ENCODE results near the gene SIX1. TPM values are rescaled to one million over a fixed set of nuclear protein-coding genes. Genes with fewer than 3 reads are reported as not detected.
A peak's percentile ranks its signal among the peaks of the same experiment; 100 is the strongest.

Gene SIX1
- total RNA-seq, 3 donors from 2014 or later = not detected

DNA sequence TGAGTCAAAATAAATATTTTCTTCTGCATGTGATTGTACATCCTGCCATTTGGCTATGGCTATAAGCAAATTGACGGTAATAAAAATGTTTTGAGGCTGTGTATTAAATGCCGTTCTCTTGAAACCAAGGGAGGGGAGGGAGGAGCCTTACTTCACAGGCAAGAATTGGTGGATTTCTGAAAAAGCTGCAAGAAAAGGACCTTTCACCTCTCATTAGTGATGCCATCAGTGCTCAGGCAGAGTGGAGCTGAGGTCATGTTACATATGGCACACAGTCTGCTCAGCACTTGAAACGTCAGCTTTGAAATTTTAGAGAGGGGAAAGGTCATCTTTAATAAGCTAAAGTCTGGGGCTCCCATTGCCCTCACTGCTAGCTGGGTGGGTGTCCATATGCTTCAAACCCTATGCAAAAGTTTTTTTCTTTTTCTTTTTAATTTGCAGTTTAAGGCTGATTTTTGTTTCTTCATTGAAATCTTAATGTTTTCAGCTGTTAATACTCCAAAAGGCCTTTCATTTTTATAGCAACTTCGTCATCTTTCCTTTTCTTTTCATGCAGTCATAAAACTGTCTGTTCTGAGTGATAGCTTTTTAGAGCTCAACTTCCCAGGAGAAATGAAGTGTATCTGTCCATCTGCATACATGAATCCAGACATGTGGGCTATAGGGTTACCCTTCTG is 9.8 kb upstream of the SIX1 start:
- no peaks in the 10 kb centered on the region for H3K9me3 Mint-ChIP-seq
- no peak for ATAC-seq
- H3K4me3 Mint-ChIP-seq = no peak overlapping the region
- H3K4me1 Mint-ChIP-seq (ENCODE audit: low read depth) = peaks cover 28% of the 10 kb centered on the region
- no peaks in the 10 kb centered on the region for H3K36me3 Mint-ChIP-seq (ENCODE audit: insufficient read depth)
- DNase-seq = no peak
- H3K27me3 Mint-ChIP-seq (ENCODE audit: low read depth) = peaks cover 80% of the 10 kb centered on the region

DNA sequence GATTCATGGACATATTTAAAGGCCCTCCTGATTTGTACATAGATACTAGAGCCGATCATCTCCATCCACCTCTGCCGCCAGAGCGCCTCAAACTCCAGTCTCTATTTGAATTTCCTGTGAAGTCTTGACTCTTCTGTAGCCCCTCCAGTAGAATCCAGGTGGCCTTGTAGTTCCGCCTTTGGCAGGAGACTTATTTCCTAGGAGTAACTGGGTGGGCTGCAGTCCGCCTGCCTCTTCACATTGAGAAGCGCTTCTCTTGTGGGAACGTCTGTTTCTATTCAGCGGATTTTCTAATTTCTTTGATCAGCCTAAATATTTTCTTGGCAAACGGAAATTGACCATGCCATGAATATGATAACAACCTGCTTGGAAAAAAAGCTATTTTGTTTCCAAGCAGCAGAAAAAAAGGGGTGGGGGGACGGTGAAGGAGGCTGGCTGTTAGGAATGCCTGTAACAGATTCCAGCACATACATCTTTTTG is 9.0 kb upstream of the SIX1 start:
- DNase-seq = no peak
- Mint-ChIP-seq H3K4me3 (peak overlapping the region; percentile 74), H3K27me3 (ENCODE audit: low read depth) (peaks cover 80% of the 10 kb centered on the region)

DNA sequence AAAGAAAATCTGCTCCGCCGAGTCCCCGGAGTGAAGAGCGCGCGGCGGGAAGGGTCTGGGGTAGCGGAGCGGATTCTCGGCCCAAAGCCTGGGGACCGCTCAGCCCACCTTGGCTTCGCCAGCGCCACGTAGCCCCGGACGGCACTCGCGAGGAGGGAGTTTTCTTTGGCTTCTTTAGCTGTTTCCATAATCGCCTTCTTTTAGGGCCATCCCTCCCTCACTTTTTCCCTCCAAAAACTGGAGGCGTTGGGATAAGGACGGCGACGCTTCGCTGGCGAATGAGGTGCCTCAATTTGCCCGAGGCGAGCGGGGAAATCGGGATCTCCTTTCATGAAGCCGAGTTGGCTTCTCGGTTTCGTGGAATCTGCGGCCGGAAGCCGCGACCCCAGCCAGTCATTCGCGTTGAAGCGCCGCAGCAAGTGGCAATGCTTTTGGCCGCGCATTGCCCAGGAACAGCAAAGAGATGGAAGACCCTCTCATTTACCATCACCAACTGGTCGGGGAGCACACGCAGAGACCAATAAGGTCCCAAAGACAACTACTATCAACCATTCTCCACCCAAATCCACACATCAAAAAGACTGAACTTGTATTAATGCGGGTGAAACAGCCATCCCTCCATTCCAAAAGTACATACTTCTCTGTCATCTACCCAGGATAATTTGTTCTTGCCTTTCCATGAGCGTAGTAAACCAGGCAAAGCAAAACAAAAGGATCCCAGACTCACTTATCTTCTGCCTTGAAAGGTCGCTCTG is 8.4 kb upstream of the SIX1 start:
- H3K4me3 Mint-ChIP-seq = peak overlapping the region; percentile 74
- peaks cover 41% of the 10 kb centered on the region for H3K4me1 Mint-ChIP-seq (ENCODE audit: low read depth)
- H3K9me3 Mint-ChIP-seq = no peaks in the 10 kb centered on the region
- no peak for DNase-seq
- ATAC-seq = no peak
- H3K36me3 Mint-ChIP-seq (ENCODE audit: insufficient read depth) = no peaks in the 10 kb centered on the region
- peaks cover 80% of the 10 kb centered on the region for H3K27me3 Mint-ChIP-seq (ENCODE audit: low read depth)

More for the DNA sequence above, 9.0 kb upstream of the SIX1 start:
- no peak for ATAC-seq
- Mint-ChIP-seq H3K4me1 (ENCODE audit: low read depth) (peaks cover 35% of the 10 kb centered on the region), H3K36me3 (ENCODE audit: insufficient read depth) (no peaks in the 10 kb centered on the region), H3K9me3 (no peaks in the 10 kb centered on the region)

DNA sequence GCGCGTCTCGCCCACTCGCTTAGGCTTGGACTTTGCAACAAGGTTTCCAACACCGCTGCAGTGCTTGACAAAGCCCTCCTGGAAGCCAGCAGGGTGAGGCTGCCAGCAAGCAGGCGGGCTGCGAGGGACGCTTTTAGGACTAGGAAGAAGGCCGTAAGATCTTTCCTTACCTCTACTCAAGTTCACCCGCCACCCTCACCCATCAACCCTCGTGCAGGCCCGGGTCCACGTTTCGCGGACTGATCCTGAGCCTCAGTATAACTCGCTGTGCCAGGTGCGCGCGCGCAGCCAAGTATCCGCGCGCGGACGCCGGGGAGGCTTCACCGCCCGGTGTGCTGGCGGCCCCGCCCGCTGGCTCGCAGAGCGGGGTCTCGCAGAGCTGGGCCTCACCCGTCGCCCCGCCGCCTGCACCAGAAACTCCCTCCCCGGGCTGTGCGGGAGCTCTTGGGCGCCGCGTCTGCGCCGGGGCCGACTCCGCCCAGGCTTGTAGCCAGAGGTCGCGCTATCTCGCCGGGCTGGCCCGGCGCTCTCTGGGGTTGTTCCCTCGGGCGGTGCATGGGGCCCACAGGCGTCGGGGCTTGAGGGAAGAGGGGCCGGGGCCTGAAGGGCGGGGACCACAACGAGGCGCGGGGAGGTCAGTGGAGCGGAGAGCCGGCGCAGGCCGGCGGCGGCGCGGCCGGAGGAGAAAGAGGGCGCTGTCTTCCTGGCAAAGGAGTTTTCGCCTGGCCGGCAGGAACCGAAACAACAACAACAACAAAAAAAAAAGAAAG is 7.6 kb upstream of the SIX1 start:
- H3K9me3 Mint-ChIP-seq = no peaks in the 10 kb centered on the region
- DNase-seq = no peak
- ATAC-seq = peak; percentile 63 to 70
- peaks cover 83% of the 10 kb centered on the region for H3K27me3 Mint-ChIP-seq (ENCODE audit: low read depth)
- no peaks in the 10 kb centered on the region for H3K36me3 Mint-ChIP-seq (ENCODE audit: insufficient read depth)
- H3K4me3 Mint-ChIP-seq = peak overlapping the region; percentile 74
- H3K4me1 Mint-ChIP-seq (ENCODE audit: low read depth) = peaks cover 48% of the 10 kb centered on the region

DNA sequence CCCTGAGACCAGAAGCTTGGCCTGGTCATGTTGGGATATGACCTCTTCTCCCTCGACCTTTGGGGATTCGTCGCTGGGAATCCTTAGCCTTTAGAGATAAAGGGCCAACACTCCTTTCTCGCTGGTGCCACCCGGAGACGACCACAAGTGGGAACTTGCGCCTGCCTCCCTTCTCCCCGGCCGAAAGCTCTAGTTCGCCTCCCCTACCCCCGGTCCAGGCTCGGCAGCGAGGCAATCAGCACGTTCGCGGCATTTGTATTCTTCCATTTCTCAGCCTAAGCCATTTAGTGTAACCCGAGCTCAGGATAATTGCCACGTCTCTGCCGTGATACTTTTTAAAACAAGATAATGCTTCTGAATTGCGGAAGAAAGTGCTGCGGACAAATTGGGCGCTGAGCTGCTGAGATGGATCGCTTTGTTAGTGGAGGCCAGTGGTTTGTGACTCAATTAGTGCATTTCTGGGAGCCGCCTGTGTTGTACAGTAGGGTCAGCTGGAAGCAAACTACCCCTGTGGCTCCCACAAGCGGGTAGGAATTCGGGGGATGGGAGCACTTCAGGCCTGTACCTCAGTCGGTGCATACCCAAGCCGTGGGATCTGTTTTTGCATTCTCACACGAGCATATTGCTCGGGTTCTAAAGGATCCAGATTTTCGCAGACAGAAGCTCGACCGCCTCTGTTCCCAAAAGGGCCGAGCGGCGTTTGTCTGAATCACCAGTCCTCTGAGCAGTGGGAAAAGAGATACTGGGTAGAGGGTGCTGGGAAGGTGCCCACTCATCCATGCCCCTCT is 6.8 kb upstream of the SIX1 start:
- ATAC-seq (no peak), DNase-seq (no peak)
- no peaks in the 10 kb centered on the region for H3K9me3 Mint-ChIP-seq
- no peaks in the 10 kb centered on the region for H3K36me3 Mint-ChIP-seq (ENCODE audit: insufficient read depth)
- H3K4me3 Mint-ChIP-seq = peak overlapping the region; percentile 56
- peaks cover 53% of the 10 kb centered on the region for H3K4me1 Mint-ChIP-seq (ENCODE audit: low read depth)
- H3K27me3 Mint-ChIP-seq (ENCODE audit: low read depth) = peaks cover 83% of the 10 kb centered on the region

DNA sequence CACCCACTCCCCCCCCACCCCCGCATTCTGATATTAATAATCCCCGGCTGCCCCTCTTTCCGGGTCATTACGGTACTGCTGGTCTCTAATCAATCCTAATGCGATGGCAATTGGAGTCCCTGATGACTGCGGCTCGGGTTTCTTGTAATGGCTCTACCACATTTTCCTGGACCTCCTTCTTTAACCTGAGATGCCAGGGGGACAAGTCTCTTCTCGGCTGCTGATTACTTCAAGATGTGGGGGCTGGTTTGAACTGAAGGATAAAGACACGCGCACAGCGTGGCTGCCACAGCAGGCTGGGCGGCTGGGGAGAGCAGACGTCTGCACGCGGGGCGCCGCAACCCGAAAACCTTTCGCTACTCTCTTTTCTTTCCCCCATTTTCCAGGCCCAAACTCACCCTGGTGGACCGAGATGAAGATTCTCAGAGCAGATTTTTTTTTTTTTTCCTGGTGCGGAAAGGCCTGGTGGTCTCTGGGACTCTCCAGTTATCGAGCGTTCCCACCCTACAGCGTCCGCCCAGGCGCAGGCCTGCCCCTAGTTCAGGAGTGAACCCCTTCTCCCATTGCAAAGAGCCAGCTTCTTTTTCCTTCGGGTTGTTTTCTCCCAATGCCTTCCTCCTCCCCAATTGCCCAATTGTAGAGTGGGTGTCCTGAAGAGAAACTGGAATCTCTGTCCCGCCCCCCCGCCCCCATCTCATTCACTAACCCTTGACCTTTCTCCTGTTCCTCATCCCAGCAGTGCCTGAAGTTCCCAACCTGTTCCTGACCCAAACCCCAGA is 6.0 kb upstream of the SIX1 start:
- H3K4me3 Mint-ChIP-seq = peak overlapping the region; percentile 48
- ATAC-seq (no peak), DNase-seq (no peak)
- peaks cover 53% of the 10 kb centered on the region for H3K4me1 Mint-ChIP-seq (ENCODE audit: low read depth)
- H3K36me3 Mint-ChIP-seq (ENCODE audit: insufficient read depth) = no peaks in the 10 kb centered on the region
- peaks cover 88% of the 10 kb centered on the region for H3K27me3 Mint-ChIP-seq (ENCODE audit: low read depth)
- H3K9me3 Mint-ChIP-seq = no peaks in the 10 kb centered on the region

DNA sequence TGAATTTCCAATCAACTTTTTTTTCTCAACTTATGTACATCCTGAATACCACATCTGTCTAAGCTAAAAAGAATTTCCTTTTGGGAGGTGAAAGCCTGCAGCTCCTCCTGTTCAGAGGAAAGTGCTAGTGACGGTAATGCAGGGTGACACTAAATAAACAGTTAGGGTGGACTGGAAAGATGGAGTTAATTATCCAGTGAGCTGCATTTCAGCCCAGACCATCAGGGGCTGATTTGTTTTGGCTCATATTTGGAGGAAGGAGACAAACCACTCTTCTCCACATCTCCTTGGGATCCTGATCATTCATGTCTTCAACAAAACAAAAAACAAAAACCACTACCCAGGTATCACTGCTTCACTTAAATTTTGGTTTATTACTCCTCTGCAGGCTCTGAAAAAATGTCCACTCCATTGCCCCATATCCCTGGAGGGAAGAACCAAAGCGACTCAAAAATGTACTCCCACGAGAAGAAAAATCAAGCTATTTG is 5.1 kb upstream of the SIX1 start:
- Mint-ChIP-seq H3K9me3 (no peaks in the 10 kb centered on the region), H3K27me3 (ENCODE audit: low read depth) (peaks cover 88% of the 10 kb centered on the region), H3K36me3 (ENCODE audit: insufficient read depth) (no peaks in the 10 kb centered on the region), H3K4me1 (ENCODE audit: low read depth) (peaks cover 58% of the 10 kb centered on the region), H3K4me3 (no peak overlapping the region)
- ATAC-seq (no peak), DNase-seq (no peak)

DNA sequence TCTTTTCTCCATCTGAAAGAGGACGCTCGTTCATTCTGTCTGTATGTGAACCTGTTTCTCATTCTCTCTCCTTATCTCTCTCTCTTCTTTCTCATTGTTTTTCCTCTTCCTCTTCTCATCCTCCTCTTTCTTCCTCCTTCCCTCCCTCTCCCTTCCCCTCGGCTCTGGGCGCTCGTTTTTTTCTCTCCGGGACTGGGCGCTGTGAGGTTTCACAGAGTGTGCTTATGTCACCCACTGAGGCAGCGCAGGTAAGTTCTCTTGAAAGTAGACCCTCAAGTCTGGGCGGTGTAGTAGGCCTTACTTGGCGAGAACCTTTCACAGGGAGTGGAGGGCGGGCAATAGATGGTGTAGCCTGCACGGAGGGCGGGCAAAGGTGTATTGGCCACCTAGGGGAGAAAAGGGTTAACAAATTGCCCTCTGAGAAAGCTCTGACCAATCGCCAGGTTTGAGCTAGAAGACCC is 4.5 kb upstream of the SIX1 start:
- H3K4me1 Mint-ChIP-seq (ENCODE audit: low read depth) = peaks cover 59% of the 10 kb centered on the region
- H3K27me3 Mint-ChIP-seq (ENCODE audit: low read depth) = peaks cover 86% of the 10 kb centered on the region
- H3K4me3 Mint-ChIP-seq = peak overlapping the region; percentile 42
- ATAC-seq (no peak), DNase-seq (no peak)
- no peaks in the 10 kb centered on the region for H3K9me3 Mint-ChIP-seq
- H3K36me3 Mint-ChIP-seq (ENCODE audit: insufficient read depth) = no peaks in the 10 kb centered on the region

DNA sequence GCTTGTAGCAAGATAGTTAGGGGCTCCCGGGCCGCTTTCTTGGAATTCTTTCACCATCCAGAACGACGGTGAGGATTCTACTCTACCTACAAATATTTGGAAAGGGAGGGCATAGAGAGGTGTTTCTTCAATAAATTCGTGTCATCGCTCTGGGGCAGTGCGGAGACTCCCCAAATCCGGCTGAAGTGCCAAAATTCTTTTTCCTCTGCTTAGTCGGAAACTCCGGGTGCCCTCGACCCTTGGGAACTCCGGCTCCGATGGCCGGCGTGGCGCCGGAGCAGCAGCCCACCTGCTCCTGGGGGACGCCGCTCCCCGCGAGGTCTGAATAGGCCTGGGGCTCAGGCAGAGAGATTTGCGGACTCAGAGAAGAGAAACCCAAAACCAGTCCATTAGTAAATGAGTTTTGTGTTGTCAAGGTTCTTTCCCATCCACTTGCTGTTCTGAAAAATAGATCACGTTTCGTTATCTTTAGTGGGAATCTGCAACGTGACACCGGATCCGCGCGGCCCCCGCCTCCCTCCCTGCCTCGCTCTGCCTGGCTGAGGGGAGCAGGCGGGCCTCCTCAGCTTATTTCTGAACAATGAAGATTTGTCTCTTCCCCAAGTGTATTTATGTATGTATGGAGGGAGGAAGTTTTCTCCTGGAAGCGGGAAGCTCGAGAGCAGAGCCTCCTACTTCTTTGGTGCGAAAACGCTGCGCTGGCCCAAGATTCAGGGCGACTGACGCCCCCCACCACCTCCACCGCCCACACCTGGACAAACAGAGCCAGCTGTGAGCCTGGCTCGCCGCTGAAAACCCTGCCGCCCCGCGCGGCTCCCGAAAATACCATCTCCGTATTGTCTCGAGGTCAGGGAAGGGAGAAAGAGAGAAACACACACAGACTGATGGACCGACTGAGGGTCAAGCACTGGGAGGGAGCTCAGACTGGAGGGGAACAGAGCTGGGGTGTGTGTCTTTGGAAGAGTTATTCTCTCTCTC is 3.7 kb upstream of the SIX1 start:
- H3K27me3 Mint-ChIP-seq (ENCODE audit: low read depth) = peaks cover 83% of the 10 kb centered on the region
- peak overlapping the region; percentile 42 for H3K4me3 Mint-ChIP-seq
- no peaks in the 10 kb centered on the region for H3K36me3 Mint-ChIP-seq (ENCODE audit: insufficient read depth)
- H3K9me3 Mint-ChIP-seq = no peaks in the 10 kb centered on the region
- ATAC-seq = no peak
- H3K4me1 Mint-ChIP-seq (ENCODE audit: low read depth) = peaks cover 59% of the 10 kb centered on the region
- DNase-seq = no peak

DNA sequence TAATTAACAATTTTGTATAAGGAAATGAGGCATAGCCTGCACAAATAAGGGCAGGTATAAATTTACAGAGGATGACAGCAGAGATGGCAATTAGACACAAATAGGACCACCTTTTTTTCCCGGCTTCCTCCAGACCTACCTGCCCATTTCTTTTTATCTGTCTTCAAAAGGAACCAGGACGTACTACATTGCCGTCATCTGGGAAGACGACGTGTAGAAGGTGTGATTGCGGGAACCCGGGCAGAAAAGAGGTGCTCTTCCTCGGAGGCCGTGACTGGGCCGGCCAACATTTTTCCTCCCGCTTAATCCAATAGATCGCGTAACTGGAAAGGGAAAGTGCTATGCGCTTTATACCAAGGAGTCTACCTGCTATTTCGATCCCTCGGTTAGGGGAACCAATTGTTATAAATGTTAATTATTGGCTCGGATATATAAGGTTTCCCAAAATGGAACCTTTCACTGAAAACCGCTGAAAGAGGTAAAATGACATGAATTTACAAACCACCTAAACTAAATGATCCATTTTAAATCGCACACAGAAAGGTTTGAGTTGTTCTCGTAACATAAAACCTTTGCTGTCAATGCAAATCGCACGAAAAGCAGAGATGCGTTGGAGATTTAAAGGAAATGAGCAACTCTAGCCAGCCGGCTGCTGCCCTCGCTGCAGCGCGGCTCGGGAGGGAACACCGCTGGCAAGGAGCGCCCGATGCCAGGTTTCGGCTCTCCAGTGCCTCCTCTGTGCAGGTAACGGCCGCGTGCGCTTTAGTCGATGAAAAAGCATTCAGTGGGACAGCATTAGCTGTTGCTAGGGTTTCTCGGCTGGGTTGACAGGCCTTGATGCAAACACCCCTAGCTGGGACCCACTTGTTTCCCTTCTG is 2.8 kb upstream of the SIX1 start:
- Mint-ChIP-seq H3K36me3 (ENCODE audit: insufficient read depth) (no peaks in the 10 kb centered on the region), H3K27me3 (ENCODE audit: low read depth) (peaks cover 85% of the 10 kb centered on the region), H3K9me3 (no peaks in the 10 kb centered on the region), H3K4me3 (no peak overlapping the region), H3K4me1 (ENCODE audit: low read depth) (peaks cover 62% of the 10 kb centered on the region)
- ATAC-seq = no peak
- DNase-seq = no peak

DNA sequence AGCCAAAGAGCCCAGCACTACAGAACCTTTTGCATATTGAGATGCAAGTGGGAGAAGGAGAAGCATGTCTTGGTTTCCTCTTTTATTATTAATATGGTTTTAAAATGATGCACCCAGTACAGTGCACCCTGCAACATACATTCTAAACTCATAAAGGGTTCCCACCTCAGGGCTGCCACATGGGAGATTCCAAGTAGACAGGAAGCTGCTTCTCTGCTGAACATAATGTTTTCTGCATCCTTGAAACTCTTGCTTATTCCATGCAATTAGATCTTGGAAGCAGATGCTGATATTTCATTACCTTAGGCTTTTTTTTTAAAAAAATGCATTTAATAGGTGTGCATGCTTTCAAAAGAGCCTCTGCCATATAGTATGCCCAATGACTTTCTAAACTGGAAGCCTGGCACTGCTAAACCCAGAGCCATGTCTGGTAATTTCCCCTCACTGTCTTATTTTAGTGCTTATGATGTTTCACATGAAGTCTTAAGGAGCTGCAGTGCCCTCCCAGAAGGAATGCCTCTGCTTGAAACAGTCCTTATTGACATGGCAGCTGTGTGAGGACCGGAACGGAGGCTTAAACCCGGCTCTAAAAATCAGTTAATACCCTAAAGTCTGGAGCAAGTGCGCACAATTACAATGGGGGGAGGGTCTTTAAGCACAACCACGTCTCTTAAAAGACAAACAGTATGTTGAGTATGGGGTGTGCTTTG is 2.0 kb upstream of the SIX1 start:
- DNase-seq (no peak), ATAC-seq (no peak)
- Mint-ChIP-seq H3K4me1 (ENCODE audit: low read depth) (peaks cover 60% of the 10 kb centered on the region), H3K36me3 (ENCODE audit: insufficient read depth) (no peaks in the 10 kb centered on the region), H3K9me3 (no peaks in the 10 kb centered on the region), H3K27me3 (ENCODE audit: low read depth) (peaks cover 90% of the 10 kb centered on the region), H3K4me3 (no peak overlapping the region)
